ENCODE data around the gene THBS2.

Gene THBS2

GRCh38 chr6:169256518-169256917, 2.9 kb upstream of the THBS2 start:
- no peak overlapping the region for H3K4me3 ChIP-seq (ENCODE audit: low read length)
- H3K4me1 ChIP-seq (ENCODE audit: control insufficient read depth, low read depth, low read length): peaks cover 32% of the 10 kb centered on the region
- no peaks in the 10 kb centered on the region for H3K9me3 ChIP-seq (ENCODE audit: control insufficient read depth, low read depth, low read length)
- no peaks in the 10 kb centered on the region for H3K36me3 ChIP-seq (ENCODE audit: control insufficient read depth, low read depth, low read length)
- no peak overlapping the region for H3K27ac ChIP-seq (ENCODE audit: low read length)
- no peak overlapping the region for H3K9ac ChIP-seq (ENCODE audit: low read length)
- peaks cover 18% of the 10 kb centered on the region for H3K27me3 ChIP-seq (ENCODE audit: control insufficient read depth, insufficient read depth, low read length)

- Histone ChIP-seq H3K27me3 (ENCODE audit: control insufficient read depth, insufficient read depth, low read length) (peaks cover 18% of the 10 kb centered on the region), H3K36me3 (ENCODE audit: control insufficient read depth, low read depth, low read length) (no peaks in the 10 kb centered on the region), H3K9ac (ENCODE audit: low read length) (no peak overlapping the region), H3K27ac (ENCODE audit: low read length) (no peak overlapping the region), H3K4me3 (ENCODE audit: low read length) (no peak overlapping the region), H3K9me3 (ENCODE audit: control insufficient read depth, low read depth, low read length) (no peaks in the 10 kb centered on the region), H3K4me1 (ENCODE audit: control insufficient read depth, low read depth, low read length) (peaks cover 37% of the 10 kb centered on the region)
Observed at GRCh38 chr6:169256061-169256460, 2.4 kb upstream of the THBS2 start.

GRCh38 chr6:169255643-169256042, 2.0 kb upstream of the THBS2 start:
- Histone ChIP-seq H3K36me3 (ENCODE audit: control insufficient read depth, low read depth, low read length) (no peaks in the 10 kb centered on the region), H3K9ac (ENCODE audit: low read length) (no peak overlapping the region), H3K4me3 (ENCODE audit: low read length) (no peak overlapping the region), H3K4me1 (ENCODE audit: control insufficient read depth, low read depth, low read length) (peaks cover 41% of the 10 kb centered on the region), H3K27ac (ENCODE audit: low read length) (no peak overlapping the region), H3K27me3 (ENCODE audit: control insufficient read depth, insufficient read depth, low read length) (peaks cover 18% of the 10 kb centered on the region), H3K9me3 (ENCODE audit: control insufficient read depth, low read depth, low read length) (no peaks in the 10 kb centered on the region)

DNA sequence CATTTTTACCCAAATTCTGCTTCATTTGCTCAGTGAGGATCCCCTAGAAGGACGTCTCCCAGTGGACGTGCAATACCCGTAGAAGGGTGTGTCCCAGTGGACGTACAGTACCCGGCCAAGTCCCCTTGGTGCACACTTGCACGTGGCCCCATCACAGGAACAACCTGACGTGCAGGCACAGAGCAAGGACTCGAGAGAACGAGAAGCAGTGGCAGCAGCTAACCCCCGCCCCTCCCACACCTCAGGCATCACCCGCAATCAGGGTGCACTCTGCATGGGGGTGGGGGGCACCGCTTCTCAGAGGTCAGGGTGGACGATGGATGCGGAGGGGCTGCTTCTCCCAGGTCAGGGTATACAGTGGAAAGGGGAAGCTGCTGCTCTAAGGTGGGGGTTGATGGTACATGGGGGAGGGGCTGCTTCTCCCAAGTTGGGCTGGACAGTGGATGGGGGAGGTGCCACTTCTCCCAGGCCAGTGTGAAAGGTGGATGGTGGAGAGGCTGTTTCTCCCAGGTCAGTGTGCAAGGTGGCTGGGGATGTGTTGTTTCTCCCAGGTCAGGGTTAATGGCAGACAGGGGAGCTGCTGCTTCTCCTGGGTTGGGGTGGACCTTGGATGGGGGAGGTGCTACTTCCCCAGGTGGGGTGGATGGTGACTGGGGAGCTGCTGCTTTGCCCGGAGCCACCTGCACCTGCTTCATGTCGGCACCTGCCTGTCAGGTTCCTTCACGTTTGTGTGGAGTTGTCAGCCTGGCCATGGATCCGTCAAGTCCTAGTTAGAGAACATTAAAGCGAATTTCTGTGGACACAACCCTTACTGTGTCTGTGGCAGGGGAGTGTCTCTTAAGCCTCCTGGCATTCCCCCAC, 1.0 kb upstream of the THBS2 start:
- no peak overlapping the region for H3K9ac ChIP-seq (ENCODE audit: low read length)
- H3K36me3 ChIP-seq (ENCODE audit: control insufficient read depth, low read depth, low read length): no peaks in the 10 kb centered on the region

DNA sequence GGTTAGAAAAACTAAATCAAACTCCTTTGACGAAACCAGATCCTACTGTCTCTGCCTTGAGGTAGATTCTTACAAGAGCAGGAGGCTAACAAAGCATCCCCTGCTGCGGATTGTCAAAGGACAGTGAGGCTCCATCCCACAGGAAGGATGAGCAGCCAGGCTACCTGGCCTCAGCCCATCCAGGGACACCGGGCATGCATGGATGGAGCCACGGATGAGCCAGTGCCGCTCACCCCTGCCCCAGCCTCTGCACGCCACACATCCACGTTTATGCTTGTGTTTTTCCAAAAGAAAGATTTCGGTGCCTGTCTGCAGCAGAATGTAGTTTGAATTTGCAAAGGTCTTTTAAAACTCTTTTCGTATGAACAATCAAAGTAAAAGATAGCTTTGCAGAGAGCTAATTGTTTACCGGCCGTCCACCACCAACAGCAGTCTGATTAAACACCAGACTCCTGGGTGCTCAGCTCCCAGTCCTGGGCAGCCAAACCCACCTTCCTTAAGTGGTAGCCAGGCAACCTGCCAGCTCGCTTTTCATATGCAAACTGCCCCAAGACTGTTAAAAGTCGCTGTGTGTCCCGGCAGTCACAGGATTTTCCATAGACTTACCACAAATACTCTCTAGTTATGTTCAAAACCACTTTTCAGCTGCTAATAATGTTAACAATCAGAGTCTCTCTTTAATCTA, 999 bp downstream of the THBS2 start:
- H3K9me3 ChIP-seq (ENCODE audit: control insufficient read depth, low read depth, low read length): no peaks in the 10 kb centered on the region
- H3K4me3 ChIP-seq (ENCODE audit: low read length): peak overlapping the region; percentile 64
- no peak overlapping the region for H3K27ac ChIP-seq (ENCODE audit: low read length)
- peaks cover 8% of the 10 kb centered on the region for H3K36me3 ChIP-seq (ENCODE audit: control insufficient read depth, low read depth, low read length)
- peaks cover 18% of the 10 kb centered on the region for H3K27me3 ChIP-seq (ENCODE audit: control insufficient read depth, insufficient read depth, low read length)
- H3K4me1 ChIP-seq (ENCODE audit: control insufficient read depth, low read depth, low read length): peaks cover 45% of the 10 kb centered on the region
- H3K9ac ChIP-seq (ENCODE audit: low read length): peak overlapping the region; percentile 63

More for the DNA sequence above, 1.0 kb upstream of the THBS2 start:
- H3K4me1 ChIP-seq (ENCODE audit: control insufficient read depth, low read depth, low read length): peaks cover 45% of the 10 kb centered on the region
- peaks cover 18% of the 10 kb centered on the region for H3K27me3 ChIP-seq (ENCODE audit: control insufficient read depth, insufficient read depth, low read length)
- H3K9me3 ChIP-seq (ENCODE audit: control insufficient read depth, low read depth, low read length): no peaks in the 10 kb centered on the region
- no peak overlapping the region for H3K27ac ChIP-seq (ENCODE audit: low read length)
- H3K4me3 ChIP-seq (ENCODE audit: low read length): no peak overlapping the region

DNA sequence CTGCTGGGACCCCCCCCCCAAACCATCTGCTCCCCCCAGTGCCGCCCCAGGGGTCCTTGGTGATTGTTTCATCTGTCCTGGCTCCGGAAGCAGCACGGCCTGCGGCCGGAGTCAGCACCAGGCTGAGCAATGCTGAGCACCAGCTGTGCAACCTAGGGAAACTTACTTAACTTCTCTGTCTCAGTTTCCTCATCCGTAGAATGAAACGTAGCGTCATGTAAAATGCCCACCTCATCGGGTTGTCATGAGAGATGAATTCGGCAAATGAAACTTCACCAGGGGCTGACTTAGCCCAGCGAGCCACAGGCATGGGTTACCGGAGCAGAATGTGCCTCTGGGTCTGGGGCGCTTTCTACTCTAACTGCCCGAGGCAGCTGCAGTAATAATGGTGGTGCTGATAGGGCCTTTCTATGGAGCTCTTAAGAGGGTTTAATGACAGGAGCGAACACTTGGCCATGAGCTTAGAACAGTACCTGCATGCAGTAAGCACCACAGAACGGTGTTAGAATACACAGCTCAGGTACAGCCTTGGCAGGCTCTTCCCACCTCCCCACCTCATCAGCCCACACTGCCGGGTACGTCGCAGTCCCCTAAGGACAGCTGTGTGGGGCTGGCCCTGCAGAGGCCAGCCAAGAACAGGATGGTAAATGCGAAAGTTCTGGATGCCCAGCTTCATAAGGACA, 1.7 kb downstream of the THBS2 start:
- no peak overlapping the region for H3K9ac ChIP-seq (ENCODE audit: low read length)
- H3K9me3 ChIP-seq (ENCODE audit: control insufficient read depth, low read depth, low read length): no peaks in the 10 kb centered on the region
- peaks cover 18% of the 10 kb centered on the region for H3K27me3 ChIP-seq (ENCODE audit: control insufficient read depth, insufficient read depth, low read length)
- peaks cover 14% of the 10 kb centered on the region for H3K36me3 ChIP-seq (ENCODE audit: control insufficient read depth, low read depth, low read length)
- H3K4me1 ChIP-seq (ENCODE audit: control insufficient read depth, low read depth, low read length): peaks cover 45% of the 10 kb centered on the region
- H3K4me3 ChIP-seq (ENCODE audit: low read length): peak overlapping the region; percentile 64
- no peak overlapping the region for H3K27ac ChIP-seq (ENCODE audit: low read length)

DNA sequence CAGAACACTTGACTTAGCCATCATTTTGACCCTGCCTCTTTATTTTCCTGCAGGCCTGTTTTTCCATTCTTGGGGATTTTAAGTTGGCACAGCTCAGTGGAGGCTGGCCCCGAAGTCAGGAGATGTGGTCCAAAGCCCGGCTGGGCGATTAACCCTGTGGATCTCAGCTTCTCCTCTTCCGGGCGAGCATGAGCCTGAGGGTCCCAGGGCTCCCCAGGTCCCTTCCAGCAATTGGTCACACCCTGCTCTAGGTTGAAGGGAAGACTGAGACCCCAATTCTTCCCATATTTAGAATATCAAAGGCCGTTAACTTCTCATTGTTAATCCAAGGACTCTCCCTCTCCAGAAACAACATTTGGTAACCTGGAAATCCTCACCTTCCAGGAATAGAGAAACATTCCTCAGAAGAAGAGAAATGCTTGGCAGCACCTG, 2.3 kb downstream of the THBS2 start:
- Histone ChIP-seq H3K36me3 (ENCODE audit: control insufficient read depth, low read depth, low read length) (peaks cover 14% of the 10 kb centered on the region), H3K27ac (ENCODE audit: low read length) (no peak overlapping the region), H3K4me3 (ENCODE audit: low read length) (peak overlapping the region; percentile 64), H3K27me3 (ENCODE audit: control insufficient read depth, insufficient read depth, low read length) (peaks cover 18% of the 10 kb centered on the region), H3K9ac (ENCODE audit: low read length) (no peak overlapping the region), H3K4me1 (ENCODE audit: control insufficient read depth, low read depth, low read length) (peaks cover 45% of the 10 kb centered on the region), H3K9me3 (ENCODE audit: control insufficient read depth, low read depth, low read length) (no peaks in the 10 kb centered on the region)

- H3K27ac ChIP-seq (ENCODE audit: low read length): no peak overlapping the region
- H3K27me3 ChIP-seq (ENCODE audit: control insufficient read depth, insufficient read depth, low read length): peaks cover 18% of the 10 kb centered on the region
- no peak overlapping the region for H3K4me3 ChIP-seq (ENCODE audit: low read length)
- H3K36me3 ChIP-seq (ENCODE audit: control insufficient read depth, low read depth, low read length): peaks cover 14% of the 10 kb centered on the region
- peaks cover 45% of the 10 kb centered on the region for H3K4me1 ChIP-seq (ENCODE audit: control insufficient read depth, low read depth, low read length)
- no peak overlapping the region for H3K9ac ChIP-seq (ENCODE audit: low read length)
- H3K9me3 ChIP-seq (ENCODE audit: control insufficient read depth, low read depth, low read length): no peaks in the 10 kb centered on the region
Observed at GRCh38 chr6:169250660-169251059, 3.0 kb downstream of the THBS2 start.

GRCh38 chr6:169249057-169249456, 4.6 kb downstream of the THBS2 start:
- Histone ChIP-seq H3K9ac (ENCODE audit: low read length) (no peak overlapping the region), H3K4me1 (ENCODE audit: control insufficient read depth, low read depth, low read length) (peaks cover 32% of the 10 kb centered on the region), H3K9me3 (ENCODE audit: control insufficient read depth, low read depth, low read length) (no peaks in the 10 kb centered on the region), H3K36me3 (ENCODE audit: control insufficient read depth, low read depth, low read length) (peaks cover 19% of the 10 kb centered on the region), H3K4me3 (ENCODE audit: low read length) (no peak overlapping the region), H3K27ac (ENCODE audit: low read length) (no peak overlapping the region), H3K27me3 (ENCODE audit: control insufficient read depth, insufficient read depth, low read length) (peaks cover 12% of the 10 kb centered on the region)

GRCh38 chr6:169248521-169248971, 5.1 kb downstream of the THBS2 start:
- H3K4me1 ChIP-seq (ENCODE audit: control insufficient read depth, low read depth, low read length): peaks cover 31% of the 10 kb centered on the region
- H3K27me3 ChIP-seq (ENCODE audit: control insufficient read depth, insufficient read depth, low read length): peaks cover 7% of the 10 kb centered on the region
- no peak overlapping the region for H3K27ac ChIP-seq (ENCODE audit: low read length)
- no peaks in the 10 kb centered on the region for H3K9me3 ChIP-seq (ENCODE audit: control insufficient read depth, low read depth, low read length)
- no peak overlapping the region for H3K9ac ChIP-seq (ENCODE audit: low read length)
- peaks cover 19% of the 10 kb centered on the region for H3K36me3 ChIP-seq (ENCODE audit: control insufficient read depth, low read depth, low read length)
- H3K4me3 ChIP-seq (ENCODE audit: low read length): no peak overlapping the region

DNA sequence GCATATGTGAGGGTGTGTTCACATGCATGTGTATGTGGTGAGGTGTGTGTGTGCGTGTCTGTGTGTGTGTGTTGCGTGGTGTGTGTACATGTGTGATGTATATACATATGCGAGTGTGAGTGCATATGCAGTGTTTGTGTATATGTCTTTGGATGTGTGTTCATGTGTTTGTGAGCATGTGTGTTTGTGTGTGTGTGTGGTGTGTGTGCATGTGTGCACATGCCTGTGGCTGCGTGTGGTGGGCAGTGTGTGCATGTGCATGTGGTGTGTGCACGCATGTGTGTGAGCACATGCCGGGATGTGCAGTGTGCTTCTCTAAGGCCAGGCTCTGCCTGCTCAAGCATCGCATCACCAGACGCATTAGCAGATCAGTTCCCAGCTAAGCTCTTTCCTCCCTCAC, 5.7 kb downstream of the THBS2 start:
- peaks cover 19% of the 10 kb centered on the region for H3K36me3 ChIP-seq (ENCODE audit: control insufficient read depth, low read depth, low read length)

More for the DNA sequence above, 5.7 kb downstream of the THBS2 start:
- H3K4me1 ChIP-seq (ENCODE audit: control insufficient read depth, low read depth, low read length): peaks cover 26% of the 10 kb centered on the region
- H3K9ac ChIP-seq (ENCODE audit: low read length): no peak overlapping the region
- no peaks in the 10 kb centered on the region for H3K9me3 ChIP-seq (ENCODE audit: control insufficient read depth, low read depth, low read length)
- no peak overlapping the region for H3K4me3 ChIP-seq (ENCODE audit: low read length)
- no peak overlapping the region for H3K27ac ChIP-seq (ENCODE audit: low read length)
- H3K27me3 ChIP-seq (ENCODE audit: control insufficient read depth, insufficient read depth, low read length): peaks cover 2% of the 10 kb centered on the region

All from iPS-18a (cell line).